GM18858 (cell line): ENCODE data around the gene OSBP.

Experiments used
- ATAC-seq: cut with Tn5 transposase; IDR thresholded peaks from one replicate; pipeline ENCODE4 v1.9.1; 2021; ENCODE audit not compliant: unreplicated experiment

The OSBP gene

DNA sequence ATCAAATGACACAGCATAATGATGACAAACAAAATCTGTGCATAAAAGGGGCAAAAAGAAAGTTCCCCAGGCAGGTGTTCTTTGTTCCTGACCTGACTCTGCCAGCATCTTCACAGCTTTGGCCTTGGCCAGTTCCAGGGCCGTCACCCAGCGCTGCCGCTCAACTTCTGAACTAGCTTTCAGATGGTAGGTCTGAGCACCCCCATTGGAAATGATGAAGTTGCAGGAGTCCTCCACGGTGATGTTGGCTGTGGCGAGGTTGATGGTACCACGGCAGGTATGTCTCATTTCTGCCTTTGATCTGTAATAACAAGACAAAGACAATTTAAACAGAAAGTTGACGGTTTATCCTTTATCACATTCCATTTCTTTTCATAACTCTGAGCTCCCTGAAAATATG is 5.3 kb downstream of the OSBP start:
- ATAC-seq, result no peak

DNA sequence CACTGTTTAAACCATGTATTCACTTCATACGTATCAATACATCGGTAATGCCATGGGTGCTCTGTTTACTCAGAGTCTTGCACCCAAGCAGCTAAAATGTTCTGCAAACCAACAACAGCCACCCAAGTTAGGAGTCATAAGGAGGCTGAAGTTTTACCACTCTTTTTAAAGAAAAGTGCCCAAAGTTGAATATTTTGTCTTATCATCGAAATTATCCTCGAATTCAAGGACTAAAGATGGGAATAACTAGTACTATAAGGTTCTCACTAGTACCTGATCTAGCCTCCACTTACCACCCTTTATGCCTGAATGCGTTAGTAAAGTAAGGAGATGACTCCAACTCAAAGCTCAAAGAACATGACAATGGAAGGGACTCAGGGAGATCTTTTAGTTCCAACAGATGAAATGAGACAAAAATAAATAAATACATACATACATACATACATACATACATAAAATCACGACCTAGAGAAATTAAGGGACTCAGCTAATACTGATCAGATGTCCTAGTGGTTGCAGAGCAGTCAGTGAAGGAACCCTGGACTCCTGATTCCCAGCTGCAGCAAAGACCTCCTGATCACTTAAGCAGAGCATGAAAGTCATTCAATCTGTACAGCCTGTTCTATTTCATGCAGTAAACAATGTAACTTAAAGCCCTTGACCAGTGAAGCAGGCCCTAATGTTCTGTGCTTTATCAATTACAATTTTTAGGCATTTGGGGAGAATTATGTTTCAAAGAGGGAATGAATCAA is 7.7 kb downstream of the OSBP start:
- ATAC-seq, result no peak

GRCh38 chr11:59602432-59602831 is 13.1 kb downstream of the OSBP start:
- ATAC-seq, result no peak

DNA sequence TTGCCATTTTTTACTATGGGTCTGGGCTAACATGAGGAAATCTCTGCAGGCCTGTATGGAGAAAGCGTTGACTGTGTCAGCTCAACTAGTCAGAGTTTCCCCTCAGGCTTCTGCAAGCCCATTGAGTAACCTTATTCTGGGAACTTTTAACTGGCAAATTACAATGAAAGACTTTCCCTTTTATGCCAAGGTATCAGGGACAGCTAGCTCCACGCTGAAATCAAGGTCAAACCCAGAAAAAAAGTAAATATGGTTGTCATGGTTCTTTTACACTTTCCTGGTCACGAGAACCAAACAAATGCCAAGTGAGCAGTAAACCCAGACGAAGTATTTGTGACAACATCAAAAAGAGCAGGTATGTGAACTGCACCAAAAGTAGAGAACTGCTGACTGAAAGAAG is 13.8 kb downstream of the OSBP start:
- no peak for ATAC-seq

- ATAC-seq, result no peak
These were observed 14.9 kb downstream of the OSBP start for GRCh38 chr11:59600636-59601035.

GRCh38 chr11:59600234-59600633 is 15.3 kb downstream of the OSBP start:
- ATAC-seq, result no peak

DNA sequence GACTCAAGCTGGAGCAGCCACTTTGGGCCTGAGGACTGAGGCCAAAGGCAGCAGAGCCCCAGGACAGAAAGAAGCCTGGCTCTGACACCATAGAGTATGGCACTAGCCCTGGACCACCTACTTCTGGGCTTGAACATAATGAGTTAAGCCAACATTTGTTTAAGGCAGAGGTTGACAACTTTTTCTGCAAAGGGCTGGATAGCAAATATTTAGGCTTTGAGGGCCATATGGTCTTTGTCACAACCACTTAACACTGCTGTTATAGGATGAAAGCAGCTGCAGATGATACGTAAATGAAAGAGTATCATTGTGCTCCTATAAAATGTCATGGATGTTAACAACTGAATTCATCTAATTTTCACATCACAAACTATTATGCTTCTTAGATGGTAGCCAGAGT is 16.6 kb downstream of the OSBP start:
- ATAC-seq, result no peak

- no peak for ATAC-seq
These were observed 31.3 kb downstream of the OSBP start for GRCh38 chr11:59584294-59584693.

- ATAC-seq, result no peak
These were observed 33.6 kb downstream of the OSBP start for GRCh38 chr11:59582006-59582405.

DNA sequence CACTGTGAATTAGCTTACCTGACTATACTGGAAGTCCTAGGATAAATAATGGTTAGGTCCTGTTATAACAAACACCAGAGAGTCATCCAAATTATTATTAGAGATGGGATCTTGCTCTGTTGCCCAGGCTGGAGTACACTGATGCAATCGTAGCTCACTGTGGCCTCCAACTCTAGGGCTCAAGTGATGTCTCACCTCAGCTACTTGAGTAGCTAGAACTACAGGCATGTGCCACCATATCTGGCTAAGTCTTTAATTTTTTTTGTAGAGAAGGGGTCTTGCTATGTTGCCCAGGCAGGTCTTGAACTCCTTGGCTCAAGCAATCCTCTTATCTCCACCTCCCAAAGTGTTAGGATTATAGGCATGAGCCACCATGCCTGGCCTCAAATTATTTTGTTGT is 37.2 kb downstream of the OSBP start:
- no peak for ATAC-seq

- ATAC-seq, result no peak
These were observed 40.1 kb downstream of the OSBP start for GRCh38 chr11:59575505-59575904.

DNA sequence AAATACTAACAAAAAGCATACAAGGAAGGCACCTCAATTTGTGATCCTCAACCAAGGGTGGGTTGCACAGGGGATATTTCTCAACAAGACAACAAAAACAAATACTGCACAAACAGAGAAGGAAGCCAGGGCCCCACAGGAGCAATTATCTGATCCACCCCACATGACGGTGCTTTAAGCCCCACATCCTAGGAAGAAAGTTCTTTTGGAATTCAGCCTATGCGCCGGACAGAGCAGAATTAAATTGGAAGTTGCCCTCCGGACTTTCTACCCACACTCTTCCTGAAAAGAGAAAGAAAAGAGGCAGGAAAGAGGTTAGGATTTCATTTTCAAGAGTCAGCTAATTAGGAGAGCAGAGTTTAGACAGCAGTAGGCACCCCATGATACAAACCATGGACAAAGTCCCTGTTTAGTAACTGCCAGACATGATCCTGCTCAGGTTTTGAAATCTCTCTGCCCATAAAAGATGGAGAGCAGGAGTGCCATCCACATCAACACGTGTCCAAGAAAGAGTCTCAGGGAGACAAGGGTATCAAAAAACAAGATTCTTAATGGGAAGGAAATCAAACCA is 40.6 kb downstream of the OSBP start:
- ATAC-seq, result no peak

DNA sequence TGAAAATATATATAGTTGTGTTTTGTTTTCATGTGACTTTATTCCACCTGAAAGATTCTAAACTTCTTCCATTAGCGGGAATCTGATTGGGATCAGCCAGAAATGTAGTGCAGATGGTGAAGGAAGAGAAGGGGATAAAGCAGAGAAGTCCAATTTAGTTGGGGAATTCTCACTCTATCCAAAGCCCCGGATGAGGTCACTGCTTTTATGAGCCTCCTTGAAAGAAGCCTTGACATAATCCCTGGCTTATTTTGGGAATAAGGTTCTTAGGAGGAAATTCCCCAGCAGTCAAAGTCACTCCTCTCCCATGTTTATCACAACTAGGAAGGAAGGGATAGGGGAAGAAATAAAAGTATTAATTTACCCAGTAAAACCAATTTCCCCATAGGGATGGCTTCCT is 41.1 kb downstream of the OSBP start:
- ATAC-seq, result no peak

- no peak for ATAC-seq
These were observed 42.4 kb downstream of the OSBP start for GRCh38 chr11:59573216-59573615.

GRCh38 chr11:59572091-59572490 is 43.5 kb downstream of the OSBP start:
- no peak for ATAC-seq

DNA sequence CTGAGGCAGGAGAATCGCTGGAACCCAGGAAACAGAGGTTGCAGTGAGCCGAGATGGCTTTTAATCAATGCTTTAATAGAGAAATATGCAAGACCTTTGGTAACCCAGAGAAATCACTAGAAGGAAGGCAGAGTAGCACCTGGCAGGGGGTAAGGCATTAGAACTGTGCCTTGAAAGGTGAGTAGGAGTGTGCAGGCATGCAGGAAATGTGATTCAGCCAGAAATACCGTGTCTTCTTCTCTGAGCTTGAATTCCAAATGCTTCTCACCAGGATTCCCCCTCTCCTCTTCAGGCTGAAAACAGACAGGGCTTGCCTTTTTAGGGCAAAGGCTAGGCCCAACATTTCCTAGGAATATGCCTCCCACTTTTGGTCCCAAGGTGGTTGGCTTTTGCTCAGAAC is 53.3 kb downstream of the OSBP start:
- no peak for ATAC-seq

DNA sequence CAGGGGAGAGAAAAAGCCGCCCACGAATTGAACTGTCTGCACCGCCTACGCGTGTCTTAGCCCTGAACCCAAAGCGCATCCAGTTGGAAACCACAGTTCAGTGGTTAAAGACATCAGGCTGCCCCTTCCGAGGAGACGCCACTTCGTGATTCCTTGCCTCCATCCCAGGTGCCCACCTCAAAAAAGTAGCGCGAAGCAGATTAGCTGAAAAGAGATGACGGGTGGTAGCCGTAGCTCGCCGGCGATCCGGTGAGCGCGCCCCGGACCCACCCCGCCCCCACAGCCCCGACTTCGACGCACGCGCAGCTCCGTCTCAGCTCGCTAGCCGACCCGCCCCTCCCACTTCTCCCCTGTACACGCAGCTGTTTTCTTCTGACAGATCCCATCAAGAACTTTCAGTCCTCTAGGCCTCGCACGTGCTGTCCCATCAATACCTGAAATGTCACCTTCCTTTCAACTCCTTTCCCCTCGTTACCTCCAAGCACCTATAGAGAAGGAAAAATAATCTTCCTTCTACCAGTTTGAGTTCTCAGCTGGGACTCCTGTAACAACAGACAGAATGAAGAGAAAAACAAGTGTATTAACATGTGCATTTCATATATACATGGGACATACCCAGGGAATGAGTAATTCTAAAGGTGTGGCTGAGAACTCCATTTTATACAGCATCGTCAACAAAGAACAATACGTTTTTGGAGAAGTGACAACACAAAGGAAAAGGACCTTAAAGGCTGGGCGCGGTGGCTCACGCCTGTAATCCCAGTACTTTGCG is 54.7 kb downstream of the OSBP start:
- no peak for ATAC-seq

GRCh38 chr11:59560290-59560701 is 55.3 kb downstream of the OSBP start:
- ATAC-seq, result peak; percentile 23

GRCh38 chr11:59559886-59560285 is 55.7 kb downstream of the OSBP start:
- no peak for ATAC-seq

DNA sequence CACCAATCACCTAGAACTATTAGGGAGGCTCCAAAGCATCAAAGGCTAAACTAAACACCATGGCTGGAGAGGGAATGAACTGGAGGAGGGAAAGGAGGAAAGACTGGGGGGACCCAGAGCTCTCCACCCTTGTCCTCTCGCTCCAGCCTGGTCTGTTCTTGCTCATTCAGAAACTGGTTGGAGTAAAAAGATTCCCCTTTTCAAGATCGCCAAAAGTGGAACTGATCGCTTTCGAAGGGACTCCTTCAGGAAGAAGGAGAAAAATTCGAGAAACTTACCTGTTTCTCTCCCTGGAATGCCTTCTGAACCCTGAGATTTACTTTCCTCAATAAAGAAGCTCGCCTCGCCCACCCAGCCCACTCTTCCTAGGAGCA is 57.3 kb downstream of the OSBP start:
- no peak for ATAC-seq

GRCh38 chr11:59556917-59557348 is 58.6 kb downstream of the OSBP start:
- ATAC-seq, result no peak
